Activated CD8-positive, alpha-beta memory T cell treated with anti-CD3 and anti-CD28 coated beads for 48 hours (primary cell): Measurements from ENCODE around the gene ADAMTS6.
"Not testable (repeated sequence)": the region's sequence is repeated elsewhere in the genome, so short reads cannot be mapped to it uniquely, and the experiment has no call there.

ENCODE experiments used
- DNase-seq, 3 experiments: peaks; one replicate each; pipeline ENCODE4 v3.0.0-alpha.2; 2020; ENCODE audit warnings: low read depth in 2 of 3, low spot score in 2 of 3

The ADAMTS6 gene

GRCh38 chr5:65382582-65382981 lies 99.1 kb downstream of the ADAMTS6 start:
- DNase-seq, result no peak

- not testable (repeated sequence) for DNase-seq
Observed at GRCh38 chr5:65370505-65370904, 111.2 kb downstream of the ADAMTS6 start.

- DNase-seq, result no peak
Observed at GRCh38 chr5:65366655-65367054, 115.1 kb downstream of the ADAMTS6 start.

- no peak for DNase-seq
Observed at GRCh38 chr5:65364907-65365306, 116.8 kb downstream of the ADAMTS6 start.

GRCh38 chr5:65363499-65363898 lies 118.2 kb downstream of the ADAMTS6 start:
- no peak for DNase-seq

- no peak for DNase-seq
Observed at GRCh38 chr5:65359981-65360380, 121.7 kb downstream of the ADAMTS6 start.

GRCh38 chr5:65359569-65359968 lies 122.2 kb downstream of the ADAMTS6 start:
- no peak for DNase-seq

GRCh38 chr5:65356274-65356673 lies 125.4 kb downstream of the ADAMTS6 start:
- no peak for DNase-seq

- DNase-seq, result no peak
Observed at GRCh38 chr5:65355301-65355700, 126.4 kb downstream of the ADAMTS6 start.

GRCh38 chr5:65341835-65342234 lies 139.9 kb downstream of the ADAMTS6 start:
- DNase-seq, result no peak

GRCh38 chr5:65338606-65339151 lies 143.0 kb downstream of the ADAMTS6 start:
- no peak for DNase-seq

- no peak for DNase-seq
Observed at GRCh38 chr5:65334077-65334476, 147.6 kb downstream of the ADAMTS6 start.

- DNase-seq, result no peak
Observed at GRCh38 chr5:65332591-65332990, 149.1 kb downstream of the ADAMTS6 start.

- DNase-seq, result no peak
Observed at GRCh38 chr5:65329266-65329665, 152.5 kb downstream of the ADAMTS6 start.

- no peak for DNase-seq
Observed at GRCh38 chr5:65327582-65327981, 154.1 kb downstream of the ADAMTS6 start.

- no peak for DNase-seq
Observed at GRCh38 chr5:65326922-65327321, 154.8 kb downstream of the ADAMTS6 start.

GRCh38 chr5:65324226-65324625 lies 157.5 kb downstream of the ADAMTS6 start:
- no peak for DNase-seq

- not testable (repeated sequence) for DNase-seq
Observed at GRCh38 chr5:65320704-65321103, 161.0 kb downstream of the ADAMTS6 start.

GRCh38 chr5:65320250-65320649 lies 161.5 kb downstream of the ADAMTS6 start:
- no peak for DNase-seq

GRCh38 chr5:65307931-65308330 lies 173.8 kb downstream of the ADAMTS6 start:
- no peak for DNase-seq

GRCh38 chr5:65307088-65307487 lies 174.6 kb downstream of the ADAMTS6 start:
- no peak for DNase-seq

- DNase-seq, result no peak
Observed at GRCh38 chr5:65305913-65306312, 175.8 kb downstream of the ADAMTS6 start.

- DNase-seq, result no peak
Observed at GRCh38 chr5:65299861-65300260, 181.9 kb downstream of the ADAMTS6 start.

- no peak for DNase-seq
Observed at GRCh38 chr5:65296067-65296466, 185.7 kb downstream of the ADAMTS6 start.
